G401 (cell line): ENCODE measurements around the gene MCU. TPM values are rescaled to one million over a fixed set of nuclear protein-coding genes. Genes with fewer than 3 reads are reported as not detected.
"Not testable (repeated sequence)": the region's sequence is repeated elsewhere in the genome, so short reads cannot be mapped to it uniquely, and the experiment has no call there.

Source experiments
- DNase-seq: peaks from one replicate; pipeline ENCODE4 v3.0.0-alpha.2; 2015; ENCODE audit warnings: low spot score
- in situ Hi-C: cut with HindIII; loops from 2 replicates; pipeline ENCODE4 v1.10.0; 2016; ENCODE audit warnings: low sequenced_read_pairs, mixed read lengths
- total RNA-seq: library from RNA; depleted of rRNA; stranded (reverse); fragments of >200 nt; shearing (Covaris generic); gene quantifications from 2 replicates; pipeline ENCODE4 v1.2.3, GENCODE V29; 2014

Gene MCU
- total RNA-seq, 1 experiment from 2014 or later, result 25.8 TPM

DNA sequence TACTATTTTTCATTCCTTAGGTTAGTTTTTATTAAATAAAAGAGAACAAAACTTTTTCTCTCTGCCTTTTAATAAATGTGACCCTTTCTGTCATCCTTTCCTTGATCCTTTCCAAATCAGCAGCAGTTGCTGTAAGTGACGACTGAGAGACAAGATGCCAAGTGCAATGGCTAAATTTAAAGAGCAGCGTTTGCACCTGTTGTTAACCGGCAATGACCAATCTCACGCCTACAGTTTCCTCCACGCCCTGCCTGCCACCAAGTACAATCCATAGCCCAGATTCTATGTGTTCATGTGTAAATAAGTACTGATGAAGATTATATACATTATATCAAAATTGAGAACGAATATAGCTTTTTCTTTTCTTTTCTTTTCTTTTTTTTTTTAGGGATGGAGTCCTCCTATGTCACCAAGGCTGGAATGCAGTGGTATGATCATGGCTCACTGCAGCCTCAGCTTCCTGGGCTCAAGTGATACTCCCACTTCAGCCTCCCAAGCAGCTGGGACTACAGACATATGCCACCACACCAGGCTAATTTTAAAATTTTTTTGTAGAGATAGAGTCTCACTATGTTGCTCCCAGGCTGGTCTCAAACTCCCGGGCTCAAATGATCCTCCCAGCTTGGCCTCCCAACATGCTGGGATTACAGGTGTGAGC lies 6.5 kb upstream of the MCU start:
- peak; percentile 75 for DNase-seq
- in situ Hi-C loops, result no loop called here

DNA sequence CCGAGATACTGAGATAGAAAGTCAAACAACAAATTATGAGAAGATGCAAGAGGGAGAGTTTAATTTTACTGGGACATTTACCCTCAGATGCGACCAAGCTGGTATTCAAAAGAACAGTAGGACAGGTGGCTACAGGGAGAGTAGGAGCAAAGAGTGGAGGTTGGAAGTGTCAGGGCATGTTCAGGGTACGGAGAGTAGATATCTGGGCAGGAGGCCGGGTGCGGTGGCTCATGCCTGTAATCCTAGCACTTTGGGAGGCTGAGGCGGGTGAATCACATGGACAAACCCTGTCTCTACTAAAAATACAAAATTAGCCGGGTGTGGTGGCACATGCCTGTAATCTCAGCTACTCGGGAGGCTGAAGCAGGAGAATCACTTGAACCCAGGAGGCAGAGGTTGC lies 5.5 kb upstream of the MCU start:
- DNase-seq, in situ Hi-C loops: not testable (repeated sequence)

DNA sequence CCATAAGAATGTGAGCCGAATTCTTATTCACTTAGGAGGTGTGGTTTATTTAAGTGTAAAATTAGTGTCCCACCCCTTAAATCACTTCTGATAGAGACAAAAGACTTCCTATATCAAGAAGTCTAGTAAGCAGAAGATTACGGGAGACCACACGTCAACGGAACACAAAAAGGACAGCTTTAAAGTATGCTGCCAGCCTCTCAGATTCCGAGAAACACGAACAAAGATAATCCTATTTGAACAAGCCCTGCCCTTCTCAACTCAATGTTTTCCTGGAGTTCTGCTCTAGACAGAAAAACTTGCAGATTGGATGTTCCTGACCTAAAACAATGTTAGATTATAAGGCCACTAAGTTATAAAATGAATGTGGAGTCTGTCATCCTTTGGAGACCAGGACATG lies 4.9 kb upstream of the MCU start:
- in situ Hi-C loops, result no loop called here

DNA sequence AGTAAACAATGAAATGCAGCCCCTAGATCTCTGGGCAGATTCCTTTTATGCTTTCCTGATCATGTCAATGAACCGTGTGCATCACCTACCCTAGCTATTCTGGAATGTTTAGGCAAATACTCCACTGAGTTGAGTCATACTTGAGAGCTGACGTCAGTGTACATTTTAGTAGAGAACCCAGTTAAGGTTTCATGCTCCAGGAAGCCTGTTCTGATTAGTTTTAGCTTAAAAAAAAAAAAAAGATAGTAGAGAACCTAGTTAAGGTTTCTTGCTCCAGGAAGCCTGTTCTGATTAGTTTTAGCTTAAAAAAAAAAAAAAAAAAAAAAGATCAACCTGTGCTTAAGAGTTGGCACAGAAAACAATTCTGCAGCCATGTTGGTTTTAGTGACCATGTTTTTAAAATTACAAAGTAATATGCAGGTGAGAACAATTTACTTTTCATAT lies 3.7 kb upstream of the MCU start:
- no peak for DNase-seq
- in situ Hi-C loops, result no loop called here

More for the DNA sequence above, 4.9 kb upstream of the MCU start:
- no peak for DNase-seq

DNA sequence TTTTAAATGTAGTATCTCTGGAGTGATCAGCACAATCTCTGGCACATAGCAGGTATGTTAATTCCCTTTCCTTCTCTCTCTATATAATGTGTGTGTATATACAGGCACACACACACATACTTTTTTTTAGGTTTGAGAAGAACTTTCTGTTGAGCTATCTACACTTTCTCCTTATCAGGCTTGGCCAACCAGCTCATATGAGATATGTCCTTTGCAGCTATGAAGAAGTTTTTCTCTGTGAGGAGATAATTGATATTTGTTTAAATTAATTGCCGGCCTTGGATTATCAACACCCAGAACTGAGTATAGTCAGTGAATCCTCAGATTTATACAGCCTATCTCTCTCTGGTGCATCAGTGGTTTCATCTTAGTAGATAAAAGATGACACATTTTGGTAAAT lies 2.3 kb upstream of the MCU start:
- in situ Hi-C loops, result no loop called here
- DNase-seq, result no peak

DNA sequence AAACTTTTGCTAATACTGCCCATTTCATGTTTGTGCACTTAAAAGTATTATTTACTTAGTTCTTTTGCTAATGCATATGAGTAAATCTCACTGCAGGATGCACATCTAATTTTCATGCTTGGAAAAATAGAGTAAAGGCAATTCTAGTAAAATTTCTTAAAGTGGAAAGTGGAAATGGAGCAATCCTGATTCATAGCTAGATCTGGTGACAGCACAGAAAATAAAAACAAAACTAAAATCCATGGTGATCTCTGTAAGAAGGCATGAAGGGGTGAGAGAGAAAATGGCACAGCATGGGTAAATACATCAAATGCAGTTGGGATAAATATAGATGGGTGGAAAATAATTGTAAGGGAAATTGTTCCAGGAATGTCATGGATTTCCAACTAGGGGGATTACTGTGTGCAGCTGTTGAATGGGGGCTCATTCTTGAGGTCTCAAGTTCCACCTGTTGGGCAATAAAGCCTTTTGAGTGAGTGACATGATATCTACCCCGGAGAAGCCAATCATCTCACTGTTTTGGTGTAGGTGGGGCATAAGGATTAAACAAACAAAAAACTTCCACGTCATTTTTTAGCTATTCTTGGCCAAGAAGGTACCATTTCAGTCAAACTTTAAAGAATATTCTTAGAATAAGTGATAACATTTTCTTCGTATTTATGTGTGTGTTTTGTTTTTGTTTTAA lies 1.7 kb upstream of the MCU start:
- no peak for DNase-seq
- in situ Hi-C loops, result no loop called here

DNA sequence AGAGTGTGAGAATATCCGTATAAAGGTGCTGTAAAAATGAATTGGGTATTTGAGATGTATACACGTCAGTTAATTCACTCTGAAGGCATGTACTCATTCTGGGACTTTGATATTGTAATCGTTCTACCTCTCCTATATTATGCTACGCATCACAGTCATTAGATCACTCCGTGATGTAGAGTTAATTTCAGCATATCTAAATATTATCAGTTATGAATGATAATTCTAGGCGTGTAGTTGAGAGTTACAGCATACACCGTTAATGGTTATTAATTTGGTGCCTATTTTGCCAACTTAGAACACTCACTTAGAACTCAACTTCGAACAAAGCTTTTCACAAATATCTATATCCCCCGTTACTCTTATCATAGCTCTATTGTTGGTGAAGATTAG lies 477 bp upstream of the MCU start:
- DNase-seq, result no peak
- in situ Hi-C loops, result no loop called here

DNA sequence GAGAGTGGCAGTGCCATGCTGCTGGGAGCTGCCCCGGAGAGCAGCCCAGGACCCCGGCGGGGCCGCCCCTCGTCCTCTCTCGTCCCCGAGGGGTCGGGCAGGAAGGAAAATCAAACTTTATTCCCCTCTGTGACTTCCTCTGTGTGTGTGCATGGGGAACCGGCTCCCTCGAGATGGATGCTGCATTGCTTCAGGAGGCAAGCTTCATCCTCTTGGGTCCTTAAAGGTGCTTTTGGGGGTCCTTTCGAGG lies 726 bp downstream of the MCU start:
- DNase-seq, result no peak
- in situ Hi-C loops, result no loop called here

DNA sequence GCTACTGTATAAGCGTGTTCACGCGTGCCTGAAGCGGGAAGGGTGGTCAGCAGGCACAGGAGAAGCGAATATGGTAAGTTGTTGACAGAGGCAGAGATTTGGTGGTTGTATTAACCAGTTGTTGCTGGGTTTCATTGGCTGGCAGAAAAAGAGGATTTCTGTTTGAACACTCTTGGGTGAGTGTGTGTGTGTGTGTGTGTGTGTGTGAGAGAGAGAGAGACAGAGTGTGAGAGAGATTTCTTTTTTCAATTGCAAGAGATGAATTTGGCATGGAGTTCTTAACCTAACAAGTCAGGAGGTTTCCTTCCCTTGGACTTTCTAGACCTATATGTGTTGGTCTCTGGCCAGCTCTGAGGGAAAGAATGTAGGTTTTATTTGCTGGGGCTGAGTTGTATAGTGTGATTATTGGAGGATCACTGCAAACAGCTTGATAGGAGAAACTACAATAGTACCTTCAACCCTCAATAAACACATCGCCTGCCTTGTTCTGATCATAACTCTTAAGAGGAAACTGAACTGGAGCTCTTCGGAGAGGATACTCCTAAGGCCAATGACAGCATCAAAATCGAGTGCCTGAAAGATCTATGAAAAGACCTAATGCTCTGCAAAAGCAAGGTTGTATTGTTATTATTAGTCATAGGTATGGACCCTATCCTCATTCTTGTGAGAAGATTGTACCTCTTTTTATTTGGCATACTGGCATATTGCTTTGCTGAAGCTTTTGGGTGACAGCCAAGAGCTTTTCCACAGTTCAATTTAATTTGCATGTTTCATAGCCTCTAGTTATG lies 1.2 kb downstream of the MCU start:
- in situ Hi-C loops, result no loop called here
- DNase-seq, result peak; percentile 74

DNA sequence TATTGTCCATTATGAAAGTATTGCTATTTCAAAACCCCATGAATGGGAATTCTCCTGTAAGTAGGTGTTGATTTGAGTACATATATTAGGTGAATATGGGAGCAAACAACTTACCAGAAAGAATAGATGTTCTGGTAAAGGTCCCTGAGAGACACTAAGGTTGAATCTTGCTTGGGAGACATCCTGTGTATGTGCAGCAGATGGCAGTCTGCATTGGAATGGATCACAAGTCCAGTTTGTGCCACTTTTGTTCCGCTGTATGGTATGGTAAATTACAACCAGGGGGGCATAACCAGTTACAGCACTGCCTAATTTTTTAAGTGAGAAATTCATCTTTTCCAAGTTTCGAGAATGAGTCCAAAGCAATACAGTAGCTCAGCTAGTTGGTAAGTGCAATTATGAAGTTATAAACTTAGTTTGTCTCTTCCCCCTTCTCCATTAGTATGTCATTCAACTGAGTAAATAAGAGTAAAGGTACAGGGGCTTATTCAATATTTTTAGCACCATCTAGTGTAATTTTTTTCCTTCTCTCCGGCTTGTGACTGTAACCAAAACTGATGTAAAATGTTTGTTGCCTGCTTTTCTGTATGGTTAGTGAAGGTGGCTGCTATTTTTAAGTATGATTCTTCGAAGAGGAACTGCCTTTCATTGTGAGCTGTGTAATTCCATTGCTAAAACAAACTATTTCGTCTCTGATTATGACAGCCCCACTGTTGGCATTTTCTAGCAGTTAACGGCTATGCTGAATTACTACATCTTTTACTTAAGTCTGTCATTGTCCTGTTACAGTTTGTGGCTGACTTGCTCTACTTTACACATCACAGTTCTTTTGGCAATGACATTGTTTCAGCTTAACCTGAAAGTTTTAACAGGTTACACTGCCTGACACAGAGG lies 2.8 kb downstream of the MCU start:
- peak; percentile 91 for DNase-seq
- in situ Hi-C loops, result no loop called here

DNA sequence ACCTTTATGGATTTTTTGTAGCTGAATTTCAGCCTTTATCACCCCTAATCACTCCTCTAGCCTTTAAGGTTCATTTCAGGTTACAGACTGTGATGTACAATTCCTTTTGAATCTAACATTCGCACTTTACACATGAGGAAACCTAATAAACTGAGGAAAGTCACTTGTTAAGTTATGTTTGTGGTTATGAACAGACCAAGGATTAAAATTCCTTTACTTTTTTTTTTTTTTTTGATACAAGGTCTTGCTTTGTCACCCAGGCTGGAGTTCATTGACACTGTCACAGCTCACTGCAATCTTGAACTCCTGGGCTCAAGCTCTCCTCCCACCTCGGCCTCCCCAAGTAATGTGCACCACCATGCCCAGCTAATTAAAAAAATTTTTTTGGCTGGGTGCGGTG lies 3.6 kb downstream of the MCU start:
- no peak for DNase-seq
- in situ Hi-C loops, result no loop called here

DNA sequence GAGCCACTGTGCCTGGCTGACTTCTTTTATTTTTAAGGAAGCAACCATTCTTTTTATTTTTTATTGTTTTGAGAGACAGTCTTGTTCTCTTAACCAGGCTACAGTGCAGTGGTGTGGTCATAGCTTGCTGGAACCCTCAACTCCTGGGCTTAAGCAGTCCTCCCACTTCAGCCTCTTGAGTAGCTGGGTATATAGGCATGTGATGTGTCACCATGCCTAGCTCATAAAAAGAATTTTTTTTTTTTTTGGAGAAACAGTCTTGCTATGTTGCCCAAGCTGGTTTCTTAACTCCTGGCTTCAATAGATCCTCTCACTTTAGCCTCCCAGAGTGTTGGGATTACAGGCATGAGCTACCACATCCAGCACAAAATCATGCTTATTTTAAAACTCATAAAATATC lies 5.8 kb downstream of the MCU start:
- in situ Hi-C loops, result no loop called here
- no peak for DNase-seq

DNA sequence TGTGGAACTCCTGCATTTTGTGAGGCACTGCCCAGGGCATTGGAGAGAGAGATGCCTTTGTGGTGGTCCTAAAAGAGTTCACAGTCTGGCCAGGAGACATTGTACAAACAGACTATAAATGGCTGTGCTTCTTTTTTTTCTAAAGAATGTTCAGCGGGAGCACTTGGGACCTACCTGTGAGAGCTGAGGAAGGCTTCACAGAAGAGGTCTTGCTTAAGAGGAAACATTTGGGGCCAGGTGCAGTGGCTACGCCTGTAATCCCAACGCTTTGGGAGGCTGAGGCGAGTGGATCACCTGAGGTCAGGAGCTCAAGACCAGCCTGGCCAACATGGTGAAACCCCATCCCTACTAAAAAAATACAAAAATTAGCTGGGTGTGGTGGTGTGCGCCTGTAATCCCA lies 10.5 kb downstream of the MCU start:
- DNase-seq, in situ Hi-C loops: not testable (repeated sequence)

DNA sequence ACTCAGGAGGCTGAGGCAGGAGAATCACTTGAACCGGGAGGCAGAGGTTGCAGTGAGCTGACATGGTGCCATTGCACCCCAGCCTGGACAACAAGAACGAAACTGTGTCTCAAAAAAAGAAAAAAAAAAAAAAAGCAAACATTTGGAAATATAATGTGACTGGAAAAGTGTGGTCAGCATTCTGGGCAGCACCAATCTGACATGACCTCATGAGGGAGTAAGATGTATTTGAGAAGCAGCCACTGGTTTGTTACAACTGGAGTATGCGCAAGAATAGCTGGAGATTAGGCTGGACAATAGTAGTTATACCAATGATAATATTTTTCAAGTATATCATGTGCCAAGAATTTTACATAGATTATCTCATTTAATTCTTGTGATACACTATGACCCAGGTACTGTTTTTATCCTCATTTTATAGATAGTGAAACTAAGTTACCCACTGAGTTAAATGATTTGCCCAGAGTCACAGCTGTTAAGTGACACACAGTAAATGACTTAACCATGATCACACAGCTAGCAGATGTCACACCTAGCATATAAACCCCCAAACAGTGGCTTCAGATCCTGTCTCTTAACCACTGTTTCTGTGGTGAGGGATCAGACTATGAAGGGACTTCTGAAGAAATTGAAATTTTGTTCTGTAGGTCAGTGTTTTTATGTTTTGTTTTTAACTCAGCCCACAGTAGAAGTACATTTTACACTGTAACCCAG lies 11.1 kb downstream of the MCU start:
- no peak for DNase-seq
- in situ Hi-C loops, result no loop called here

DNA sequence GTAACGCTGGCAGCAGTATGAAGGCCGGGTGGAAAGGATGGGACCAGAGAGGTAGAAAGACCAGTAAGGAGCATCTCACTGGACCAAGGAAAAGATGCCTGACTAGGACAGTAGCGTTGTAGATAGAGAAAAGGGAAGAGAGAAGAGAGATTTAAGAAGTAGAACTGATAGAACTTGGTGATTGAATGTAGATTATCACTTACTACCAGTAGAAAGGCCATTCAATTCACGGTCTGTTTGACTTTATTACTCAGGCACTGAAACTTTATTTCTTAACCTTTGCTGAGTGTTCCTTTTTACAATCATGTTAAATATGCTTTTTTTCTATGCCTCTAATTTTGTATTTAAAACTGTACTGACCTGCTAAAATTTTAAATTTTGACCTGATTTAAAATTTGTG lies 12.2 kb downstream of the MCU start:
- in situ Hi-C loops, result no loop called here
- no peak for DNase-seq

DNA sequence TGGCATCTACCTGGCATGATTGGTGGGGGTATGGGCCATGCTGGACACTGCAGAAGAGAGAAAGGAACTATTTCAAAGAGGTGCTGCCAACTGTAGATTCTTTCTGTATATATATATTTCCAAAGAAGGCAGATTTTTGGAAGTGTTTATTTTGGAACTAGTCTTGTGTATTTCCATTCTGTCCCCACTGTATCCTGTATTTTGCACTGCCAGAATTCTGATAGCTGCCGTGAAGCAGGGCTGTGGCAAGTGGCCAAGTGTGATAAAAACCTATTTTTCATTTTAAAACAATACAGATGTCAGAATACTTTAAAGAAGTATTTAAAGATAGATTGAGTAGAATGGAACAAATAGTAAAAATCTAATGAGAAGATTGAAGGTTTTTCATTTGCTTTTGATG lies 17.1 kb downstream of the MCU start:
- in situ Hi-C loops, result no loop called here
- peak; percentile 45 for DNase-seq

DNA sequence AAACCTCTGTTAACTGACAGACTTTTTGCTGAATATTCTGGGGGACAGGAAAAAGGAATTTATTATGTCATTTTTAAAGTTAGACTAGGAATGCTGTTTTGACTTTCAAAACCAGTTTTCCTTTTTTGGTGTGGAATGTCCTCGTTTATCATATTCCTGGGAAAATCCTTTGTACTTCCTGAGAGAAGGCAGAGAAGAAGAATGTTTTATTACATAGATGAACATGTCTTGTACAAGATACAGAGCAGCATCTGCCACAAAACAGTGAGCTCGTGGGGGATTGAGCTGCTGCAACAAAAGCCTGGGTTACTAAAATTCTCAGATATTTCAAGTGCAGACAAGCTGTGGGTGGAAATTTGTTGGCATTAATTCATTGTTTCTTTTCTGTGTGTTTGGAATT lies 20.2 kb downstream of the MCU start:
- peak; percentile 35 for DNase-seq
- in situ Hi-C loops, result no loop called here

DNA sequence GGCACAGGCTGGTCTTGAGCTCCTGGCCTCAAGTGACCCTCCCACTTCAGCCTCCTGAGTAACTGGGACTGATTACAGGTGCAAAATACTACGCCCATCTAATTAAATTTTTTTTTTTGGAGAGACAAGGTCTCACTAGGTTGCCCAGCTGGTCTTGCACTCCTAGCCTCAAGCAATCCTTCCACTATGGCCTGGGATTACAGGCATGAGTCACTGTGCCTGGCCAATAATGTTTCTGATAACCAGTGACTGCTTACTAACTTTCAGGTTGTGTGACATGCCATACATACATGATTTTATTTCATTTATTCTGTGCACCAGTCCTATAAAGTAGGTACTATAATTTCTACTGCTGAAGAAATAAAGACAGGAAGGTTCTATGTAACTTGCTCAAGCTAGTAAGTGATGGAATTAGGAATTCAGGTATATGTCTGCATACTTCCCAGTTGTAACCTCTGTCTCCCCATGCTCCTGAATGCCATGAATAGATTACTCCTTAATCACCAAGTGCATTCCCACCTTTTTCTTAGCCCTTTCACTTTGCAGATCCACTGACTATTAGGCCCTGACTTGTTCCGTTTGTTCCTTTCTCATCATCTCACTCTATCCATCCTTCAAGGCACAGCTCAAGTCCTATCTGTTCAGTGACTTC lies 28.1 kb downstream of the MCU start:
- DNase-seq, result no peak
- in situ Hi-C loops, result no loop called here
